Measurements from ENCODE around the gene THAP12.

Gene THAP12

GRCh38 chr11:76376746-76377558 lies 4.0 kb downstream of the THAP12 start:
- no peak for DNase-seq

GRCh38 chr11:76371170-76371569 lies 9.8 kb downstream of the THAP12 start:
- no peak for DNase-seq

DNA sequence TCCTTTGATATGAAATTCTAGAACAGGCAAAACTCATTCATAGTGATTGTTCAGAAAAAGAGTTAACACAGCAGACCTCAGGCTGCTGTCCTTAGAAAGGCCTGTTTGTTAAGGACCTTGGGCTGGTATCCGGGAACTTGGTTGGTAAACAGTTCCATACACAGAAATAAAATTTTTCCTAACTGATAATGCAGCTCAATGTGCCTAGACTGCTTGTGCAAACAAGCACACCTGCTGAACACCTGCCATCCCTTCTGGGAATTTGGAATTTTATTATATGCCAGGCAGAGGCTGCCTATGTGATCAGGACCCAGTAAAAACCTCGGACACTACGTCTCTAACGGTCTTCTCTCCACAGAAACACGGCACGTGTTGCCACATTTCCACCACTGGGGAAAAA lies 11.5 kb downstream of the THAP12 start:
- DNase-seq, result no peak

DNA sequence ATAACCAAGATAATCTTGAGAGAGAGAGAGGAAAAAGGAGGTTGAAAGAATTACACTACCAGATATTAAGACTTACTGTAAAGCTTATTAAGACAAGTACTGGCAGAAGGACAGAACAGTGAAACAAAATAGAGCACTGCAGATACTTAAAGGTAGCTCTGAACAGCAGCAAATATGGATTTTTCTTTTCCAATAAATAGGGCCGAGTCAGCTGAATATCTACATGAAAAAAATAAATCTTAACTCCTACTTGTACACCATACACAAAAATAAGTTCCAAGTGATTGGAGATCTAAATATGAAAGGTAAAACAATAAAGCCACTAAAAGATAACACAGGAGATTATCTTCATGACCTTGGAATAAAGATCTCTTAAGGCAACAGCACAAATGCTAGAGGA lies 12.4 kb downstream of the THAP12 start:
- DNase-seq, result no peak

DNA sequence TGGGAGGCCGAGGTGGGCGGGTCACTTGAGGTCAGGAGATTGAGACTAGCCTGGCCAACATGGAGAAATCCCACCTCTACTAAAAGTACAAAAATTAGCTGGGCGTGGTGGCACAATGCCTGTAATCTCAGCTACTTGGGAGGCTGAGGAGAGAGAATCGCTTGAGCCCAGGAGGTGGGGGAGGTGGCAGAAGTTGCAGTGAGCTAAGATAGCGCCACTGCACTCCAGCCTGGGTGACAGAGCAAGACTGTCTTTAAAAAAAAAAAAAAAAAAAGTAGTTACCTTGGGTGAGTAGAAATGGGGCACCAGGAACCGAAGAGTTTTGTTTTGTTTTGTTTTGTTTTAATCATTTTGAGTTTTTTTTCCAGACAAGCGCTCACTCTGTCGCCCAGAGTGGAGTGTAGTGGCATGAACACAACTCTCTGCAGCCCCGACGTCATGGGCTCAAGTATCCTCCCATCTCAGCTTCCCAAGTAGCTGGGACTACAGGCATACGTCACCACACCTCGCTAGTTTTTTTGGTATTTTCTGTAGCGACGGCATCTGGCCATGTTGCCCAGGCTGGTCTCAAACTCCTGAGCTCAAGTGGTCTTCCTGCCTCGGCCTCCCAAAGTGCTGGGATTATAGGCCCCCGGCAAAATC lies 15.8 kb downstream of the THAP12 start:
- no peak for DNase-seq

- no peak for DNase-seq
Measured at GRCh38 chr11:76362716-76363115, 18.2 kb downstream of the THAP12 start.

GRCh38 chr11:76361776-76362175 lies 19.2 kb downstream of the THAP12 start:
- DNase-seq, result no peak

DNA sequence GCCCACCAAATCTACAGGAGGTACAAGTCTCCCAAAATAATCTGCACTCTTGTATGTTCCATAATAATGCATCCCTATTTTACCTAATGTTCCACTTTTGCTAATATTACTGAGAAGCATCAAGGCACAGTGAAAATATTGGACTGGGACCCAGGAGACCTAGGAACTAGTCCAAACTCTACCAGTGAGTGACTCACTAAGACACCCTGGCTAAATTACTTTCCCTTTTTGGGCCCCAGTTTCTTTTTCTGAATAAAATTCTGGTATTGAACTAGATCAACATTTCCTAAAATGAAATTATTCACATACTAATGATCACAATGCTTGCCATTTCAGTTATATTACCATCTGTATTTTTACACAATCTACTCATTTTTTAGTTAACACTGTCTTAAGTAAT lies 19.6 kb downstream of the THAP12 start:
- no peak for DNase-seq

GRCh38 chr11:76355172-76355571 lies 25.8 kb downstream of the THAP12 start:
- no peak for DNase-seq

DNA sequence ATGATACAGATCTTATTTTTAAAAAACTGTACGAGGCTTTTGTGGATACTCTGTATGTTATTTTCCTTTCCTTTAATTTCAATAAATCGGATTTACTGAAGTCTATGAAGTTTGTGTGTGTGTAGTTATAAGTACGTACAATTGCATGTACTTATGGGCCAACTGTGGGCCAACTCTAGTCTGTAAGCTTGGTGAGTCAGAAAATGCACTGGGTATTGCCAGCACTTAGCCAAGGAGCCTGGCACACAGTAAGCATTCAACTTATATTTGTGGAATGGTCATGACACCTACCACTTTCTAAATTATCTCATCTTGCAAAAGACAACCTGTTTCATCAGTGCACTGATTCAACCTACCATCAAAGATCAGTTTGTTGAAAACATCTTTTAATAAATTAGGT lies 32.6 kb downstream of the THAP12 start:
- DNase-seq, result no peak

DNA sequence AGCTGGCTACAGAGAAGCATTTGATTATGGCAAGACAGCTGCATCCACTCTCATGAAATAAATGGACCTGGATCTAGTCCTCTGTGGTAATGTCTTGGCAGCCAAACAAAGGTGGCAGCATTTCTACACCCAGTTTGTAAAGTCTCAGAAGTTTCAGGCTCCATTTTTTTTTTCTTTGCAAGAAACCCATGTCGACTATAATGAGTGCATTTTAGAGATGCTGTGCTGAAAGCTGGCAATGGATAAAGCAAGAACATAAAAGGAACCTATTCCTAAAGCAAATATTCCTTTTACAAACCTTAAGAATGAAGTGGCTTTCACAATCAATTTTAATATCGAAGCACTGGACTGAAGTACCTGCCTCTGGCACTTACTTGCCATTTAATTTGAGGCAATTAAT lies 33.5 kb downstream of the THAP12 start:
- no peak for DNase-seq

GRCh38 chr11:76339221-76339620 lies 41.7 kb downstream of the THAP12 start:
- peak; percentile 23 for DNase-seq

- DNase-seq, result no peak
Measured at GRCh38 chr11:76337923-76338322, 43.0 kb downstream of the THAP12 start.

DNA sequence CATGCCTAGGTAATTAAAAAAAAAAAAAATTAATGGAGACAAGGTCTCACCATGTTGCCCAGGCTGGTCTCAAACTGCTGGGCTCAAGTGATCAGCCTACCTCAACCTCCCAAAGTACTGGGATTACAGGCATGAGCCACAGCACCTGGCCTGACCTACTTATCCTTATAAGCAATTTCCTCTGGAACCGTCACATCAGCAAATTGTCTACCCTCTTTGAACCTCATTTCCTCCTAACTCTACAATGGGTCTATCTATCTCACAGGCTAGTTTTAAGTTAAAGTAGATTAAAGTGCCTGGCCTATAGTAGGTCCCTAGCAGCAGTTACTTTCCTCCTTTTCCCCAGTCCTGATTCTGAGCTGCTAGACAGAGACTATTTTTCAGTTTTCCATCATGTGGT lies 43.5 kb downstream of the THAP12 start:
- no peak for DNase-seq

GRCh38 chr11:76336597-76336996 lies 44.3 kb downstream of the THAP12 start:
- no peak for DNase-seq

DNA sequence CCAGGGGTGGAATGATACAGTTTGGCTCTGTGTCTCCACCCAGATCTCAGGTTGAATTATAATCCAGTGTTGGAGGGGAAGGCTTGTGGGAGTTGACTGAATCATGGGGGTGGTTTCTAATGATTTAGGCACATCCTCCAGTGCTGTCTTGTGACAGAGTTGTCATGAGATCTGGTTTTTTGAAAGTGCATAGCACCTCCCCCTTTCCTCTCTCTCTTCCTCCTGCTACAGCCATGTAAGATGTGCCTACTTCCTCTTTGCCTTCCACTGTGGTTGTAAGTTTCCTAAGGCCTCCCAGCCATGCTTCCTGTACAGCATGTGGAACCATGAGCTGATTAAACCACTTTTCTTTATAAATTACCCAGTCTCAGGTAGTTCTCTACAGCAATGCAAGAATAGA lies 45.1 kb downstream of the THAP12 start:
- peak; percentile 21 for DNase-seq

- DNase-seq, result no peak
Measured at GRCh38 chr11:76334826-76335389, 46.0 kb downstream of the THAP12 start.

GRCh38 chr11:76330651-76331050 lies 50.3 kb downstream of the THAP12 start:
- no peak for DNase-seq

GRCh38 chr11:76329983-76330382 lies 50.9 kb downstream of the THAP12 start:
- no peak for DNase-seq

GRCh38 chr11:76329084-76329648 lies 51.8 kb downstream of the THAP12 start:
- no peak for DNase-seq

GRCh38 chr11:76327756-76328388 lies 53.1 kb downstream of the THAP12 start:
- no peak for DNase-seq

DNA sequence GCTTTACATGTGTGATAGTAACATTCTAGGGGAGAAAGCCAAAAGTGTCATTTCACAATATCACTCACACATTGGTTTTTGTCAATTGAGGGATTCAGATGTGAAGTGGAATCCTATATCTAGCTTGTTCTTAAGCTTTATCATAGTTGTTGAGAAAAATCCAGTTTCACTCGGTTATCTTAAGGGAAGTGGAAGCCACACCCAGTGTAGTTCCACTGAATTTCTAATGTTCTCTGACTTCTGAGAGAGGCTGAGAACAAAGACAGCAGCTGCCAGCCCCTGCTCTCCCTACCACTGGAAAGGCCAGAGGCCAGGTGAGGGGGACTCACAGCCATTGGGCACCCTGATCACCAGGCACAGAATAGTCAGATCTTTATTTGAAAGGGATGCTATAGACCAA lies 53.7 kb downstream of the THAP12 start:
- no peak for DNase-seq

- no peak for DNase-seq
Measured at GRCh38 chr11:76325185-76325584, 55.7 kb downstream of the THAP12 start.

GRCh38 chr11:76323804-76324203 lies 57.1 kb downstream of the THAP12 start:
- no peak for DNase-seq

Data from CD4-positive, alpha-beta T cell treated with Interferon gamma for 1 hour (primary cell).